Measurements from ENCODE around the gene ARL3.

DNA sequence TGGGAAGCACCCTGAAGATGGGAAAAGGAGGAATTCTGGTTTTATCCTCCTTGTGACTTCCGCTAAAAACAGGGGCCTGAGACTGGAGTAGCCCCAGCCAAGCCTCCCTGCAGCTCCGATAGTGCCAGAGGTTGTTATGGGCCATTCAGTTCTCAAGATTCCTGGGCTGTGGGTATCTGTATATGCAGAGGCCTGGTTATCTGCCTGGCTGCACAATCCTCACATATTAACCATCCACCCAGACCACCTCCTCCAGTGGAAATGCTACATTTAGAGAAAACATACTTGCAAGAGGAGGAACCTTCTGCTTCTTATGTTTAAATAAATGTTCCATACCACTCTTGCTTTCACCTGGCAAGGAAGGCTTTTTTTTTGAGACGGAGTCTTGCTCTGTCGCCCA, 34.6 kb downstream of the ARL3 start:
- no peak for TF ChIP-seq CTCF (IDR thresholded peaks at IDR 0.05)
- TF ChIP-seq POLR2AphosphoS5 (IDR thresholded peaks at IDR 0.05), result no peak
- no peak for TF ChIP-seq POLR2A (IDR thresholded peaks at IDR 0.05)
- no peak for TF ChIP-seq EP300 (IDR thresholded peaks at IDR 0.05)

All from suprapubic skin (tissue), 4 donors.